Liver (tissue), 9 donors: Measurements from ENCODE around the gene PHF2. TPM values are rescaled to one million over a fixed set of nuclear protein-coding genes. Genes with fewer than 3 reads are reported as not detected.

Experiments
- DNase-seq: peaks from one replicate; pipeline ENCODE4 v3.0.0-alpha.2; 2017; ENCODE audit warnings: low spot score
- H3K27ac ChIP-seq, 2 donors: one replicate each; pipeline ENCODE4 v1.7.0; 2013; ENCODE audit warnings: inconsistent platforms in 2 of 2, low read length in 2 of 2, control low read depth in 1 of 2, low read depth in 1 of 2, mild to moderate bottlenecking in 1 of 2
- H3K27me3 ChIP-seq, 4 donors: one replicate each; pipeline versions ENCODE4 v1.6.1 to v1.7.0; 2013; ENCODE audit warnings: low read length in 3 of 4, inconsistent platforms in 1 of 4, mild to moderate bottlenecking in 1 of 4, moderate library complexity in 1 of 4; ENCODE audit not compliant: control insufficient read depth in 4 of 4, insufficient read depth in 4 of 4
- H3K36me3 ChIP-seq, 4 donors: one replicate each; pipeline versions ENCODE4 v1.6.1 to v1.7.0; 2013; ENCODE audit warnings: low read length in 3 of 4, mild to moderate bottlenecking in 3 of 4, low read depth in 1 of 4, moderate library complexity in 1 of 4; ENCODE audit not compliant: control insufficient read depth in 4 of 4, insufficient read depth in 3 of 4
- H3K4me1 ChIP-seq, 4 donors: one replicate each; pipeline versions ENCODE4 v1.6.1 to v1.7.0; 2013; ENCODE audit warnings: low read length in 3 of 4, mild to moderate bottlenecking in 3 of 4, moderate library complexity in 1 of 4; ENCODE audit not compliant: control insufficient read depth in 4 of 4, insufficient read depth in 4 of 4
- H3K4me3 ChIP-seq, 3 donors: one replicate each; pipeline versions ENCODE4 v1.6.1 to v1.7.0; 2013; ENCODE audit warnings: low read length in 3 of 3, control low read depth in 1 of 3, low read depth in 1 of 3, mild to moderate bottlenecking in 1 of 3
- H3K9ac ChIP-seq, 2 donors: one replicate each; pipeline ENCODE4 v1.7.0; 2013; ENCODE audit warnings: low read length in 2 of 2, mild to moderate bottlenecking in 2 of 2, moderate library complexity in 2 of 2, control low read depth in 1 of 2, low read depth in 1 of 2
- H3K9me3 ChIP-seq, 4 donors: one replicate each; pipeline versions ENCODE4 v1.6.1 to v1.7.0; 2013; ENCODE audit warnings: low read length in 3 of 4; ENCODE audit not compliant: control insufficient read depth in 4 of 4
- EGR1 ChIP-seq, 2 donors: IDR thresholded peaks; 2 replicates each; pipeline ENCODE4 v1.6.1; 2016 to 2018; ENCODE audit warnings: antibody characterized with exemption in 2 of 2, low read depth in 2 of 2
- FOXA2 ChIP-seq: IDR thresholded peaks from 2 replicates; pipeline ENCODE4 v1.6.1; 2016; ENCODE audit warnings: antibody characterized with exemption
- HNF4A ChIP-seq, 2 donors: conservative IDR thresholded peaks; 2 replicates each; pipeline ENCODE4 v1.6.1; 2016; ENCODE audit warnings: antibody characterized with exemption in 2 of 2, mild to moderate bottlenecking in 2 of 2
- HNF4G ChIP-seq: IDR thresholded peaks from 2 replicates; pipeline ENCODE4 v1.6.1; 2016; ENCODE audit warnings: antibody characterized with exemption
- JUND ChIP-seq, 2 donors: IDR thresholded peaks; 2 replicates each; pipeline ENCODE4 v1.6.1; 2016; ENCODE audit warnings: antibody characterized with exemption in 2 of 2
- NR2F2 ChIP-seq: IDR thresholded peaks from 2 replicates; pipeline ENCODE4 v1.6.1; 2016; ENCODE audit warnings: antibody characterized with exemption
- RAD21 ChIP-seq, 2 donors: IDR thresholded peaks; 2 replicates each; pipeline ENCODE4 v1.6.1; 2016; ENCODE audit warnings: antibody characterized with exemption in 2 of 2, mild to moderate bottlenecking in 2 of 2
- REST ChIP-seq: IDR thresholded peaks from 2 replicates; pipeline ENCODE4 v1.6.1; 2016; ENCODE audit warnings: antibody characterized with exemption, mild to moderate bottlenecking
- RXRA ChIP-seq, 2 donors: IDR thresholded peaks; 2 replicates each; pipeline ENCODE4 v1.6.1; 2017 to 2018; ENCODE audit warnings: antibody characterized with exemption in 2 of 2, mild to moderate bottlenecking in 1 of 2
- SP1 ChIP-seq: IDR thresholded peaks from 2 replicates; pipeline ENCODE4 v1.6.1; 2018; ENCODE audit warnings: antibody characterized with exemption, mild to moderate bottlenecking
- TAF1 ChIP-seq: conservative IDR thresholded peaks from 2 replicates; pipeline ENCODE4 v1.6.1; 2016; ENCODE audit warnings: antibody characterized with exemption, mild to moderate bottlenecking
- YY1 ChIP-seq: IDR thresholded peaks from 2 replicates; pipeline ENCODE4 v1.6.1; 2016; ENCODE audit warnings: antibody characterized with exemption, mild to moderate bottlenecking
- WGBS: extraction: QIAGEN DNeasy Blood & Tissue Kit; methylation state at CpG from one replicate; pipeline ENCODE4 v1.1.7; 2013; 5-methylcytosine and 5-hydroxymethylcytosine counted together
- polyA plus RNA-seq, 2 donors: library from polyadenylated mRNA; stranded (reverse) in 1 of 2; unstranded in 1 of 2; fragments of 200-250 nt in 1 of 2; fragments of >200 nt in 1 of 2; fragmentation: Nextera tagmentation in 1 of 2; extraction: Ambion mirVana in 1 of 2; gene quantifications; one replicate each; pipeline versions ENCODE4 v1.2.1 to v1.2.3, GENCODE V29; 2013 to 2015
- total RNA-seq, 2 donors: library from RNA; depleted of rRNA; stranded (reverse); fragments of >200 nt; gene quantifications; one replicate each; pipeline ENCODE4 v1.2.3, GENCODE V29; 2014
- TF ChIP-seq, protein P1 (sequence below): fragments of 150-350 bp; IDR thresholded peaks from 2 replicates; pipeline ENCODE4 v1.5.1; 2017; ENCODE audit warnings: improper control_type of control experiment, low read depth, low read length; ENCODE audit not compliant: missing input control
- TF ChIP-seq, protein P2 (sequence below): IDR thresholded peaks from 2 replicates; pipeline ENCODE4 v1.6.1; 2016; ENCODE audit warnings: antibody characterized with exemption
- donor health status: healthy.
- donor health status: healthy.
- donor health status: healthy.
- donor health status: healthy.
- donor health status: healthy.

The PHF2 gene
- total and polyA plus RNA-seq, 4 donors: 2.3 to 8.6 (median 6.7) TPM

DNA sequence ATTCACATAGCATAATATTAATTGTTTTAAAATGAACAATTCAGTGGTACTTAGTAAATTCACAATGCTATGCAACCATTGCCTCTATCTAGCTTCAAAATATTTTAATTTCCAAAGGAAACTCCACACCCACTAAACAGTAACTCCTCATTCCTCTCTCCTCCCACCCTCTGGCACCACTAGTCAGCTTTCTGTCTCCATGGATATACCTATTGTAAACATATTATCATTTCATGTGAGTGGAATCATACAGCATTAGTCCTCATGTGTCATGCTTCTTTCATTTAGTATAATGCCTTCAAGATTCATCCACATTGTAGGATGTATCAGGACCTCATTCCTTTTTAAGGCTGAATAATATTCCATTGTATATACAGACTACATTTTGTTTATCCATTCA, 48.6 kb downstream of the PHF2 start:
- DNase-seq: no peak
- TF ChIP-seq HNF4A (conservative IDR thresholded peaks at IDR 0.05) (no peak), JUND (IDR thresholded peaks at IDR 0.05) (no peak), EGR1 (IDR thresholded peaks at IDR 0.05; ENCODE audit: low read depth in 2 of 2) (no peak), NR2F2 (no peak), YY1 (no peak), HNF4G (no peak), TAF1 (no peak), FOXA2 (no peak), RAD21 (IDR thresholded peaks at IDR 0.05) (no peak)
- TF ChIP-seq, protein P1, sequence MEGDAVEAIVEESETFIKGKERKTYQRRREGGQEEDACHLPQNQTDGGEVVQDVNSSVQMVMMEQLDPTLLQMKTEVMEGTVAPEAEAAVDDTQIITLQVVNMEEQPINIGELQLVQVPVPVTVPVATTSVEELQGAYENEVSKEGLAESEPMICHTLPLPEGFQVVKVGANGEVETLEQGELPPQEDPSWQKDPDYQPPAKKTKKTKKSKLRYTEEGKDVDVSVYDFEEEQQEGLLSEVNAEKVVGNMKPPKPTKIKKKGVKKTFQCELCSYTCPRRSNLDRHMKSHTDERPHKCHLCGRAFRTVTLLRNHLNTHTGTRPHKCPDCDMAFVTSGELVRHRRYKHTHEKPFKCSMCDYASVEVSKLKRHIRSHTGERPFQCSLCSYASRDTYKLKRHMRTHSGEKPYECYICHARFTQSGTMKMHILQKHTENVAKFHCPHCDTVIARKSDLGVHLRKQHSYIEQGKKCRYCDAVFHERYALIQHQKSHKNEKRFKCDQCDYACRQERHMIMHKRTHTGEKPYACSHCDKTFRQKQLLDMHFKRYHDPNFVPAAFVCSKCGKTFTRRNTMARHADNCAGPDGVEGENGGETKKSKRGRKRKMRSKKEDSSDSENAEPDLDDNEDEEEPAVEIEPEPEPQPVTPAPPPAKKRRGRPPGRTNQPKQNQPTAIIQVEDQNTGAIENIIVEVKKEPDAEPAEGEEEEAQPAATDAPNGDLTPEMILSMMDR: no peak
- Histone ChIP-seq H3K4me1 (peaks cover 0 to 15% (median 5%) of the 10 kb centered on the region in 4 donors), H3K4me3 (no peak overlapping the region), H3K36me3 (peaks cover 0 to 3% (median 0%) of the 10 kb centered on the region in 4 donors), H3K9me3 (peaks cover 0 to 5% (median 3%) of the 10 kb centered on the region in 4 donors), H3K27ac (no peak overlapping the region), H3K9ac (no peak overlapping the region), H3K27me3 (no peaks in the 10 kb centered on the region)

GRCh38 chr9:93629920-93630319, 53.5 kb downstream of the PHF2 start:
- DNase-seq: no peak

More at GRCh38 chr9:93629920-93630319, 53.5 kb downstream of the PHF2 start:
- WGBS: 97% methylated on average over 11 of the region's 11 CpGs
- no peak overlapping the region for H3K4me3 ChIP-seq
- TF ChIP-seq REST: no peak
- TF ChIP-seq HNF4G: no peak
- TF ChIP-seq SP1: no peak
- TF ChIP-seq, protein P2, sequence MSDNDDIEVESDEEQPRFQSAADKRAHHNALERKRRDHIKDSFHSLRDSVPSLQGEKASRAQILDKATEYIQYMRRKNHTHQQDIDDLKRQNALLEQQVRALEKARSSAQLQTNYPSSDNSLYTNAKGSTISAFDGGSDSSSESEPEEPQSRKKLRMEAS: no peak
- no peak for TF ChIP-seq RAD21 (IDR thresholded peaks at IDR 0.05)
- TF ChIP-seq FOXA2: no peak
- no peak for TF ChIP-seq RXRA (IDR thresholded peaks at IDR 0.05)
- H3K36me3 ChIP-seq: peaks cover 0 to 30% (median 10%) of the 10 kb centered on the region in 4 donors
- H3K27me3 ChIP-seq: no peaks in the 10 kb centered on the region
- peaks cover 0 to 5% (median 3%) of the 10 kb centered on the region in 4 donors for H3K9me3 ChIP-seq
- H3K4me1 ChIP-seq: no peaks in the 10 kb centered on the region
- H3K9ac ChIP-seq: no peak overlapping the region
- no peak overlapping the region for H3K27ac ChIP-seq
